ENCODE results near the gene GGTLC1. TPM values are rescaled to one million over a fixed set of nuclear protein-coding genes. Genes with fewer than 3 reads are reported as not detected.
"Not testable (repeated sequence)": the region's sequence is repeated elsewhere in the genome, so short reads cannot be mapped to it uniquely, and the experiment has no call there.

The GGTLC1 gene
- total RNA-seq, 1 experiment from 2014 or later, result not detected

DNA sequence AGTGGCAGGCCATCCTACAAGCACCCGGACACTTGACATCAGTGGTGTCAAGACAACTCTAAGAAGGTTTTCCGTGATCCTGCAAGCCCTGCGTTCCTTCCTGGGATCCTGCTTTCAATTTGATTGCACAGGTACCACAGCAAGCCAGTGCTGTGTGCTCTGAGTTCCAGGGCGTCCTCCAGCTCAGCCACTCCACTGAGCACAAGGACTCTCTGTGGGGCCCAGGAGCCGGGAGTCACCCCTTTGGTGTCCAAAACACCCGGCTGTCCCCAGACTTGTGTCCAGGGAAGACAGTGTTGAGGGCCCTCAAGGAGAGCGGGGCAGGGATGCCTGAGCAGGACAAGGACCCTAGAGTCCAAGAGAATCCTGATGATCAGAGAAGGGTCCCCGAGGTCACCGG lies 387 bp upstream of the GGTLC1 start:
- H3K27ac ChIP-seq (ENCODE audit: low read depth, low read length); H3K36me3 ChIP-seq (ENCODE audit: control insufficient read depth in 1 of 2, insufficient read depth in 2 of 2, low read length in 2 of 2); H3K27me3 ChIP-seq (ENCODE audit: insufficient read depth, low read length); H3K9me2 ChIP-seq (ENCODE audit: insufficient read depth); BruUV-seq (replicated peaks); H3K9me3 ChIP-seq (ENCODE audit: control insufficient read depth in 1 of 2, insufficient read depth in 1 of 2, low read depth in 1 of 2, low read length in 2 of 2); H3K9ac ChIP-seq (ENCODE audit: low read length); H3K4me2 ChIP-seq (ENCODE audit: low read length); POLR2A ChIA-PET; H3K4me3 ChIP-seq (replicated peaks in 1 of 2; ENCODE audit: low read depth in 1 of 2, low read length in 2 of 2); H3K4me1 ChIP-seq (ENCODE audit: control insufficient read depth in 1 of 2, insufficient read depth in 2 of 2, low read length in 2 of 2); RAD21 ChIA-PET (ENCODE audit: low non-redundant PET in 1 of 2, low total read pairs in 2 of 2, uncharacterized antibody in 2 of 2, unreplicated experiment in 2 of 2); H2AFZ ChIP-seq (ENCODE audit: low read depth, low read length, poor library complexity, severe bottlenecking); CTCF ChIA-PET; intact Hi-C loops (cut with micrococcal nuclease); ATAC-seq; H3K79me2 ChIP-seq (ENCODE audit: insufficient read depth, low read length); H4K20me1 ChIP-seq (ENCODE audit: insufficient read depth); DNase-seq (ENCODE audit: low read depth, low spot score): not testable (repeated sequence)

DNA sequence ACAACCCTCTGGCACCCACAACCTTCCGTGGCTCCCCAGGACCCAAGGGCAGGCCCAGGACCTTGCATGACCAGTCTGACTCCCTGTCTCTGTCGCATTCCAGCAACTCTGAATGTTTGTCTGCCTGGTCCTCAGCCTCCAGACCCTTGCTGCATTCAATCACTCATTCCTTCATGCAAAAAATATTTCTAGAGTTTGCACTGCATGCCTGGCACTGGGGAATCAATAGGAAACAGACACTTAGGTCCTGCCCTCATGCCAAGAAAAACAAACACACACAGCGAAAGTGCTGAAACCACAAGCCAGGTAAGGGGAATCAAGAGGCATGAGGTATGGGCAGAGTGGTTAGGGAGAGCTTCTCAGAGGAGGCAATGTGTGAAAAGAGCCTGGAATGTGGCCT lies 1.9 kb downstream of the GGTLC1 start:
- POLR2A ChIA-PET; H3K27ac ChIP-seq (ENCODE audit: low read depth, low read length); ATAC-seq; H3K9me2 ChIP-seq (ENCODE audit: insufficient read depth); intact Hi-C loops (cut with micrococcal nuclease); H4K20me1 ChIP-seq (ENCODE audit: insufficient read depth); RAD21 ChIA-PET (ENCODE audit: low non-redundant PET in 1 of 2, low total read pairs in 2 of 2, uncharacterized antibody in 2 of 2, unreplicated experiment in 2 of 2); DNase-seq (ENCODE audit: low read depth, low spot score); CTCF ChIA-PET; H3K4me3 ChIP-seq (replicated peaks in 1 of 2; ENCODE audit: low read depth in 1 of 2, low read length in 2 of 2); H3K79me2 ChIP-seq (ENCODE audit: insufficient read depth, low read length); H3K4me2 ChIP-seq (ENCODE audit: low read length); H3K9me3 ChIP-seq (ENCODE audit: control insufficient read depth in 1 of 2, insufficient read depth in 1 of 2, low read depth in 1 of 2, low read length in 2 of 2); BruUV-seq (replicated peaks); H3K9ac ChIP-seq (ENCODE audit: low read length); H3K36me3 ChIP-seq (ENCODE audit: control insufficient read depth in 1 of 2, insufficient read depth in 2 of 2, low read length in 2 of 2); H3K4me1 ChIP-seq (ENCODE audit: control insufficient read depth in 1 of 2, insufficient read depth in 2 of 2, low read length in 2 of 2); H2AFZ ChIP-seq (ENCODE audit: low read depth, low read length, poor library complexity, severe bottlenecking); H3K27me3 ChIP-seq (ENCODE audit: insufficient read depth, low read length): not testable (repeated sequence)

DNA sequence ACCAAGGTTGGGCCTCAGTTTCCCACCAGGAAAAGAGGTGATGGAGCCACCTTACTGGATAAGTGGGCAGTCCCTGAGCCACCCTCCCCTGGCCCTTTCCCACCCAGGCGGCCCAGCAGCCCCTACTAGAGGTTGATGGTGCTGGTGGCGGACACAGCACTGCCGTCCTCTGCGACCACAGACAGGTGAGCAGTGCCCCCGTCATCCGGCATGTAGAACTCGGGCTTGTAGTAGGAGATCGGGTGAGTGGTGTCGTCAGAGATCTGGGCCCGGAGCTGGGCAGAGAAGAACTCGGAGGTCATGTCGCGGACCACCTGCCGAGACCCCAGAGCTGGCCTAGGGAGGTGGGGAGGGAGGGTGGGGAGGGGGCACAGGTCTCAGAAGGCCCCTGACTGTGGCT lies 2.3 kb downstream of the GGTLC1 start:
- H3K9me3 ChIP-seq (ENCODE audit: control insufficient read depth in 1 of 2, insufficient read depth in 1 of 2, low read depth in 1 of 2, low read length in 2 of 2); H3K27me3 ChIP-seq (ENCODE audit: insufficient read depth, low read length); BruUV-seq (replicated peaks); POLR2A ChIA-PET; ATAC-seq; H4K20me1 ChIP-seq (ENCODE audit: insufficient read depth); intact Hi-C loops (cut with micrococcal nuclease); RAD21 ChIA-PET (ENCODE audit: low non-redundant PET in 1 of 2, low total read pairs in 2 of 2, uncharacterized antibody in 2 of 2, unreplicated experiment in 2 of 2); H3K4me1 ChIP-seq (ENCODE audit: control insufficient read depth in 1 of 2, insufficient read depth in 2 of 2, low read length in 2 of 2); H3K4me3 ChIP-seq (replicated peaks in 1 of 2; ENCODE audit: low read depth in 1 of 2, low read length in 2 of 2); CTCF ChIA-PET; DNase-seq (ENCODE audit: low read depth, low spot score); H3K79me2 ChIP-seq (ENCODE audit: insufficient read depth, low read length); H3K27ac ChIP-seq (ENCODE audit: low read depth, low read length); H3K4me2 ChIP-seq (ENCODE audit: low read length); H3K9me2 ChIP-seq (ENCODE audit: insufficient read depth); H3K36me3 ChIP-seq (ENCODE audit: control insufficient read depth in 1 of 2, insufficient read depth in 2 of 2, low read length in 2 of 2); H2AFZ ChIP-seq (ENCODE audit: low read depth, low read length, poor library complexity, severe bottlenecking); H3K9ac ChIP-seq (ENCODE audit: low read length): not testable (repeated sequence)

DNA sequence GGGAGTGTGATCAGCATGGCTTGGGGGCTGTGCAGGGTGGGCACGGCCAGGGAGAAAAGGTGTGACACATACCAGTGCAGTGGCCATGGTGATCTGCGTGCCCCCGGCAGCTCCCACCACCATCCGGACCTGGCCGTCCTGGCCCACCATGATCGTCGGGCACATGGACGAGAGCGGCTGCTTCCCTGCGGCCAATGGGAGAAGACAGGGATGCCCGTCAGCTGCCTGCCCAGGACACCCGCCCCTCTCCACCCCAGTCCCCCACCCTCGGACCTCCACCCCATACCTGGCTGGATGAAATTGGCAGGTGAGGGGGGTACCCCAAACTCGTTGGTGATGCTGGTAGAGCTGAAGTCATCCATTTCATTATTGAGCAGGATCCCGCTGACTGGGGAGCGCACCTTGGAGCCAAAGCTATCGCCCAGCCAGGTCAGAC lies 2.8 kb downstream of the GGTLC1 start:
- H3K9ac ChIP-seq (ENCODE audit: low read length); H2AFZ ChIP-seq (ENCODE audit: low read depth, low read length, poor library complexity, severe bottlenecking); ATAC-seq; H4K20me1 ChIP-seq (ENCODE audit: insufficient read depth); POLR2A ChIA-PET; DNase-seq (ENCODE audit: low read depth, low spot score); BruUV-seq (replicated peaks); H3K4me2 ChIP-seq (ENCODE audit: low read length); RAD21 ChIA-PET (ENCODE audit: low non-redundant PET in 1 of 2, low total read pairs in 2 of 2, uncharacterized antibody in 2 of 2, unreplicated experiment in 2 of 2); H3K4me3 ChIP-seq (replicated peaks in 1 of 2; ENCODE audit: low read depth in 1 of 2, low read length in 2 of 2); H3K27me3 ChIP-seq (ENCODE audit: insufficient read depth, low read length); H3K27ac ChIP-seq (ENCODE audit: low read depth, low read length); CTCF ChIA-PET; H3K9me2 ChIP-seq (ENCODE audit: insufficient read depth); intact Hi-C loops (cut with micrococcal nuclease); H3K36me3 ChIP-seq (ENCODE audit: control insufficient read depth in 1 of 2, insufficient read depth in 2 of 2, low read length in 2 of 2); H3K79me2 ChIP-seq (ENCODE audit: insufficient read depth, low read length); H3K4me1 ChIP-seq (ENCODE audit: control insufficient read depth in 1 of 2, insufficient read depth in 2 of 2, low read length in 2 of 2); H3K9me3 ChIP-seq (ENCODE audit: control insufficient read depth in 1 of 2, insufficient read depth in 1 of 2, low read depth in 1 of 2, low read length in 2 of 2): not testable (repeated sequence)
